GM12892 (cell line): ENCODE data around the gene CFAP90.

ENCODE experiments used
- POLR2A ChIP-seq: IDR thresholded peaks from 2 replicates; pipeline ENCODE4 v1.6.1; 2011; ENCODE audit warnings: low read depth, low read length, control low read depth
- POLR2AphosphoS5 ChIP-seq: IDR thresholded peaks from 2 replicates; pipeline ENCODE4 v1.6.1; 2011; ENCODE audit warnings: low read depth, low read length, control low read depth

DNA sequence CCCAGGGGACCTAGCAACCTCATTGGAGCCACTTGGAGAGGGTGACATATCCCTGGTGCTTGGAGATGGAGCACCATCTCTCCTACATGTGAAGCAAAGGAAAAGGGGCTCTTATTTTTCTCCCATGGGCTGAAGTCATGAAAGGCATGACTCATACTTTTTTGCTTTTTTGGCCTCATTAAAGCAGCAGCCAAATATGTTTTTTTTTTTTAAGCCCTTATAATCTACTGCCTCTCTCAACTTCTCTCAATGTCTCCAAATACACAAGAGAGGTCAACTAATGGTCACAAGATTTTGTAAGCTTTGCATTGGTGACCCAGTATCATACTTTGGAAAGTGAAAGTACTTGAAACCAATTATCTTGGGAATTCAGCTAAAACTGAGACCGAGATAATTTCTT is 1.6 kb upstream of the CFAP90 start:
- TF ChIP-seq POLR2A (no peak), POLR2AphosphoS5 (no peak)
